GM21529 (cell line): Measurements from ENCODE around the gene GNG14.
"Not testable (repeated sequence)": the region's sequence is repeated elsewhere in the genome, so short reads cannot be mapped to it uniquely, and the experiment has no call there.

Experiments
- ATAC-seq: cut with Tn5 transposase; IDR thresholded peaks from one replicate; pipeline ENCODE4 v1.9.1; 2021; ENCODE audit not compliant: unreplicated experiment

Gene GNG14

DNA sequence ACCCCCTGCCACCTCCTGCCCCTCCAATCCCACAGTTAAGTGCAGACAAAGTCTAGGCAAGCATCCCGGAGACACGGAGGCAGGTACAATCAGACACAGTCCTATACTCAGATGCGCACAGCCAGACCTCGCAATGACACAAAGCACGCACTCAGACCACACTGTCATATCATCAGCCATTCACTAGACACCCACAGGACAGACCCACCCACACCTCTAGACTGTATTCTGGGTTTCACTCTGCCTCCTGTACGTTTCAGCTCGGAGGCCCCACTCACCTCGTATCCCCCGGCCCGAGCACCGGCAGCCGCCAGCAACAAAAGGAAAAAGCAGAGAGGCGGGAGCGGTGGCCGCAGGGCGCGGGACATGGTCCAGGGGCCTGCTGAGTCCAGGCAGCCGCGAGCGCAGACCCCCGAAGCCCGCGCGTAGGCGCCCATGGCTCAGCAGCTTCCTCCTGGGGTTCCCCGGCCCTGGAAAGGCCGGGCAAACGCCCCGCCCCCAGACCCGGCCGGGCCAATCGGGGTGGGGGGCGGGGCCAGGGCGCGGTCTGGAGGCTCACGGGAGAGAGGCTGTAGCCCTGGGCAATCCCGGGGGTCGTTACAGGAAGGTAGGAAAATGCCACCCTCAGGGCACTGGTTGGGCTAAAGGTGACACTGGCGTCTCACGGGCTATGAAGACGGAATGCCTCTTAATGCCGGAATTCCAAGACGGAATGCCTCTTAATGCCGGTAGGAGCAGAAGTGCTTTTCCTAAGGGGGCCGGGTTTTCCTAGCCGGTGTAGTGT is 21.3 kb upstream of the GNG14 start, which contains the start of the genes MAN2B1 and WDR83:
TSS of gene MAN2B1 (minus strand) at position 478 of the 784 bp plus-strand sequence. CDS start at position 437, 41 bp downstream.
TSS of gene WDR83 (plus strand) at position 543 of the 784 bp plus-strand sequence. CDS start 2,984 bp downstream, outside the sequence.
- ATAC-seq = peak; percentile 50

- ATAC-seq = no peak
Measured at GRCh38 chr19:12667731-12668302, 20.0 kb upstream of the GNG14 start.

- ATAC-seq = no peak
Measured at GRCh38 chr19:12668346-12668745, 19.5 kb upstream of the GNG14 start.

GRCh38 chr19:12668932-12669269 is 18.9 kb upstream of the GNG14 start:
- no peak for ATAC-seq

DNA sequence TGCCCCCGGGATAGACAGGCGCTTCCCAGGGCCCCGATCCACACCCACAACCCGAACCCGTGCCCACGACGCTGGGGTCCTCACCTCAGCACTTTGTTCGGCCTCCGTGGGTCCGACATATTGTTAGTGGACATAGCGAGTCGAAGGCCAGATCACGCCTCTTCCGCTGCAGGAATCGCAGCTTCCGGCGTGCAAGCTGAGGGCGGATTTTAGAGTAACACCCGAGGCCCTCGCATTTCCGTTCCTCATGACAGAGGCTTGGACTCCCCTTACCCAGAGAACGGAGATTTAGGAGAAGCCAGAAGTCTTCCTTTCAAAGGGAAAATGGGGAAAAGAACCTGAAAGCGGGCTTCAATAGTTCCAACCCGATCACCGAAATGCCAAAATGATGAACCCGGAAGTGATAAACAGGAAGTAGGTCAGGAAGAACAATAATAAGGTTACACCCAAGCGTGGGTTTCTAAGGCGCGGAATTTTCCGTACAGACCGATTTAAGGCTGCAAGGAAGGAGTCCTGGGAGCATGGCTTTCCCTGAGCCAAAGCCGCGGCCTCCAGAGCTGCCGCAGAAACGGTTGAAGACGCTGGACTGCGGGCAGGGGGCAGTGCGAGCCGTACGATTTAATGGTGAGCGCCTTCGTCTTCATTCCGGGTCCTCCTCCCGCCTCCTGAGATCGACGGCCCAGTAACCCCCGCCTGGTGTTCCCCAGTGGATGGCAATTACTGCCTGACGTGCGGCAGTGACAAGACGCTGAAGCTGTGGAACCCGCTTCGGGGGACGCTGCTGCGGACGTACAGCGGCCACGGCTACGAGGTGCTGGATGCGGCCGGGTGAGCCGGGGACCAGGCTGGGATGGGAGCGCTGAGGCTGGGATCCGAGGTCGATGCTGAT is 18.3 kb upstream of the GNG14 start:
- peak; percentile 38 for ATAC-seq

- ATAC-seq = no peak
Measured at GRCh38 chr19:12670159-12670928, 17.5 kb upstream of the GNG14 start.

- no peak for ATAC-seq
Measured at GRCh38 chr19:12672744-12673143, 15.1 kb upstream of the GNG14 start.

DNA sequence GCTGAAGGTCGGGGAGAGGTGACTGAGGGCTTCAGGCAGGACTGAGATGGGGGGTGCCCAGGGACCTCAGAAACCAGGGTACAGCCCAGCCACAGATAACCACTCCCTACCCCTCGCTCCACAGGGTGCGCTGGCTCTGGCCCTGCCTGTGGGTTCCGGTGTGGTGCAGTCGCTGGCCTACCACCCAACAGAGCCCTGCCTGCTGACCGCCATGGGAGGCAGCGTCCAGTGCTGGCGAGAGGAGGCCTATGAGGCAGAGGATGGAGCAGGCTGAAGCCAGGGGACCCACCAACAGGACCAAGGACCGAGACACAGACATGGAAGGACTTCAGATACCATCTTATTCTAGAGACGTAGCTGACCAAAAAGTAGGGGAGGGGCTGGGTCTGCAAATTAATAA is 12.4 kb upstream of the GNG14 start:
- no peak for ATAC-seq

- no peak for ATAC-seq
Measured at GRCh38 chr19:12675940-12676339, 11.9 kb upstream of the GNG14 start.

GRCh38 chr19:12676384-12676792 is 11.4 kb upstream of the GNG14 start:
- no peak for ATAC-seq

DNA sequence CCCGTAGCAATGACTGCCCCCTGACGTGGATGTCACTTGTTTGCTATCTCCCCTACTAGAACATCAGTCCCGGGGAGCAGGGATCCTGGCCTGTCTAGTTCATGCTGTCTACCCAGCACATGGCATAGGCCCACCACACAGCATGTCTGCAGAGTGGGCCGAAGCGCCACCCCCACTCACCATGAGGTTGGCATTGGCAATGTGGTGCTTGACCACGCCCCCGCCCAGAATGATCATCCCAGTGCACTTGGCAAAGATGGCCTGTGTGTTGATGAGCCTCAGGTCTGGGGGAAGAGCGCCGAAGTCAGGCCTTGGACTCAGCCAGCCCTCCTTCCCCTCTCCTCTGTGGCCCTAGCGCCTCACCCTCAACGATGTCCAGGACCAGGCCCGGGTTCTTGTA is 10.9 kb upstream of the GNG14 start:
- no peak for ATAC-seq

- ATAC-seq = not testable (repeated sequence)
Measured at GRCh38 chr19:12678039-12678438, 9.8 kb upstream of the GNG14 start.

- ATAC-seq = no peak
Measured at GRCh38 chr19:12680034-12680433, 7.8 kb upstream of the GNG14 start.

DNA sequence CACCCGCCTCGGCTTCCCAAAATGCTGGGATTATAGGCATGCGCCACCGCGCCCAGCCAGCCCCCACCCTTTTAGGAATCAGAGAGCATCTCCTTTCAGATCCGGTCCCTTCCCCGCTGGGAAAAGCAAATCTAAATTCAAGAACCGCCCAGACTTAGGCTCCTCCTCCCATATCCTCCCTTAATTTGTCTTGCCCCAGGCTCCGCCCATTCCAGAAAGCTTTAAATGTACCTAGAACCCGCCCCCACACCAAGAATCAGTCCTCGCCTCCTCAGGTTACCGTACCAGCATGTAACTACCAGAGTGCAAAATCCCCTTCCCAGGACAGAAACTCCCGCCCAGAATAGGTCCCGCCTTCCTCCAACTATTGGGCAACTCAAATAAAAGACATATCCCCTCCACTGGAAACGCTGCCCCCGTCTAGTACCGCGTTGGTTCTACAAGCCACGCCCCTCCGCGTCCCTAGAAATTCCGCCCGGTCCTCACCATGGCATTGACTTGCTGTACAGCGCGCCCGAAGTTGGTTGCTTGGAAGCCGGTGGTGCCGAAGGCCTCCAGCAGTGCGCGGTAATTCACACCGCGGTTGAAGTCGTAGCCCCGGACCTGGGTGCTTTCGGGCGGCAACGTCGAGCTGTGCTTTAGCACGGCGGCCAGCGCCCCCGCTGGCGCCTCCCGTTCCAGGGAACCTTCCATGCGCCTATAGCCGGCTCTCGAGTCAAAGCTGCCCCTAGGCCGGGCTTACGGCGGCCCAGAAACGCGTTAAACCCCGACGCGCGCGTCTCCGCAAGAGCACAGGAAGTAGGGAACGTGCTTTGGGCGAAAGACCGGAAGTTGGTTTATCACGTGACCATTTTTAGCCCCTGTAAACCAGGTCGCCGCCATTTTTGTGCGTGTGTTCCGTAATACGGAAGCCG is 6.5 kb upstream of the GNG14 start, which contains the start of gene DHPS:
TSS of gene DHPS (minus strand) at position 807 of the 914 bp plus-strand sequence. CDS start at position 693, 114 bp downstream.
- peak; percentile 59 for ATAC-seq

DNA sequence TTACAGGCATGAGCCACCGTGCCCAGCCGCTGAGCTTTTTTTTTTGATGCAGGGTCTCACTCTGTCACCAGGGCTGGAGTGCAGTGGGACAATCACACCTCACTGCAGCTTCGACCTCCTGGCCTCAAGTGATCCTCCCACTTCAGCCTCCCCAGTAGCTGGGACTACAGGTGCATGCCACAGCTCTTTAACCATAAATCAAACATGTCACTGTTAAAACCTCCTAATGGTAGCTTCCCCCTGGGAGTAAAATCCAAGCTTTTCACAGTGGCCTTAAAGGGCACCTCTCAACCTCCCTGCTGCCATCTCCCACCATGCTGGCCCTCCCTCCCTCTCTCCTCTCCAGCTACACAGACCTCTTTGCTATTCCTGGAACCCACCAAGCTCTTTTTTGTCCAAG is 2.0 kb upstream of the GNG14 start:
- no peak for ATAC-seq

- ATAC-seq = no peak
Measured at GRCh38 chr19:12689012-12689411, 1.2 kb downstream of the GNG14 start.

- no peak for ATAC-seq
Measured at GRCh38 chr19:12689581-12690216, 1.9 kb downstream of the GNG14 start.

- no peak for ATAC-seq
Measured at GRCh38 chr19:12692960-12693359, 5.2 kb downstream of the GNG14 start.

GRCh38 chr19:12694641-12695040 is 6.8 kb downstream of the GNG14 start:
- no peak for ATAC-seq
